Measurements from ENCODE around the gene RANBP3.
"Not testable (repeated sequence)": the region's sequence is repeated elsewhere in the genome, so short reads cannot be mapped to it uniquely, and the experiment has no call there.

RANBP3 gene

GRCh38 chr19:5977785-5978605 is at the start of gene RANBP3:
RANBP3 (minus strand) TSS chr19:5978140; CDS start chr19:5978082, 58 bp downstream.
- peak; percentile 99 for DNase-seq (ENCODE audit: low spot score)

- no peak for DNase-seq (ENCODE audit: low spot score)
Measured at GRCh38 chr19:6026390-6027227, 48.7 kb upstream of the RANBP3 start.

- DNase-seq (ENCODE audit: low spot score), result not testable (repeated sequence)
Measured at GRCh38 chr19:6024756-6025155, 46.8 kb upstream of the RANBP3 start.

GRCh38 chr19:6023936-6024335 is 46.0 kb upstream of the RANBP3 start:
- DNase-seq (ENCODE audit: low spot score), result no peak

GRCh38 chr19:6023085-6023682 is 45.2 kb upstream of the RANBP3 start:
- DNase-seq (ENCODE audit: low spot score), result peak; percentile 51

- DNase-seq (ENCODE audit: low spot score), result no peak
Measured at GRCh38 chr19:6022570-6023064, 44.7 kb upstream of the RANBP3 start.

- peak; percentile 49 for DNase-seq (ENCODE audit: low spot score)
Measured at GRCh38 chr19:6021878-6022569, 44.1 kb upstream of the RANBP3 start.

- DNase-seq (ENCODE audit: low spot score), result no peak
Measured at GRCh38 chr19:6020972-6021805, 43.2 kb upstream of the RANBP3 start.

GRCh38 chr19:6020166-6020882 is 42.4 kb upstream of the RANBP3 start:
- DNase-seq (ENCODE audit: low spot score), result no peak

GRCh38 chr19:6018786-6019185 is 40.8 kb upstream of the RANBP3 start:
- no peak for DNase-seq (ENCODE audit: low spot score)

- DNase-seq (ENCODE audit: low spot score), result no peak
Measured at GRCh38 chr19:6017576-6017975, 39.6 kb upstream of the RANBP3 start.

GRCh38 chr19:6015841-6016545 is 38.1 kb upstream of the RANBP3 start:
- DNase-seq (ENCODE audit: low spot score), result no peak

- DNase-seq (ENCODE audit: low spot score), result no peak
Measured at GRCh38 chr19:6014551-6015135, 36.7 kb upstream of the RANBP3 start.

GRCh38 chr19:6012426-6013170 is 34.7 kb upstream of the RANBP3 start:
- DNase-seq (ENCODE audit: low spot score), result no peak

GRCh38 chr19:6011794-6012193 is 33.9 kb upstream of the RANBP3 start:
- DNase-seq (ENCODE audit: low spot score), result no peak

GRCh38 chr19:6011206-6011605 is 33.3 kb upstream of the RANBP3 start:
- no peak for DNase-seq (ENCODE audit: low spot score)

GRCh38 chr19:6010107-6010506 is 32.2 kb upstream of the RANBP3 start:
- DNase-seq (ENCODE audit: low spot score), result no peak

GRCh38 chr19:6007866-6008265 is 29.9 kb upstream of the RANBP3 start:
- DNase-seq (ENCODE audit: low spot score), result no peak

- DNase-seq (ENCODE audit: low spot score), result no peak
Measured at GRCh38 chr19:6006896-6007295, 29.0 kb upstream of the RANBP3 start.
